ENCODE measurements around the gene PTPRQ.

Gene PTPRQ

GRCh38 chr12:80698256-80698655 lies 254.2 kb downstream of the PTPRQ start:
- no peak for DNase-seq (ENCODE audit: low read depth in 2 of 3, low spot score in 2 of 3)

DNA sequence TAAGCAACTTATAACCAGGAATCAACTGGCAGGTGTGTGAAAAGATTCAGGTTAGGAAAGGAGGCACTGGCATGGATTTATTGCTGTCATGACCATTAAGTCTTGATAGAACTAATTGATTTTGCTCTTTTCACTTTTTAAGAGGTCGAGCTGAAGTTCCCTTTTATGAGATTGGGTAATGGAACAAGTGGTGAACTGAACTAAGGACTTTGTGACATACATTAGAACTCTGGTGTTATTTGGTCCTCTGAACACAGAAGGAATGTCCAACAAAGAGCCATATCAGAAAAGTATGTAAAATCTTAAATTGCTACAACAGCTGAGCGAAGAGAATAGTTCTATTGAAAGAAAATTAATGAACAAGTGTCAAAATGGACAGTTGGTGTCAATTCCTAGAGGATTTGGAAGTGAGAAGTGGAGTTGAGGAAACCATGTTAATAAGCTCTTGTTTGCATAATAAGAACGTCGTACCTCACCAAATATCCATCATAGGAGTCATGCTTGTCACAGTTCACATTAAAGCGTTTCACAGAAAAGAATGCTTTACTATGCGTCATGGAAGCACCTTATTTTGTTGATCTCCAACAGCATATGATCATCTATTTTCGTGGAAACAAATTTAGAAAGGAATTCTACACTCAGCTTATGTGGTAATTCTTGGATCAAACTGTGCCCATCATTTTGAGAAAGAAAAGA lies 255.0 kb downstream of the PTPRQ start:
- DNase-seq (ENCODE audit: low read depth in 2 of 3, low spot score in 2 of 3), result no peak

DNA sequence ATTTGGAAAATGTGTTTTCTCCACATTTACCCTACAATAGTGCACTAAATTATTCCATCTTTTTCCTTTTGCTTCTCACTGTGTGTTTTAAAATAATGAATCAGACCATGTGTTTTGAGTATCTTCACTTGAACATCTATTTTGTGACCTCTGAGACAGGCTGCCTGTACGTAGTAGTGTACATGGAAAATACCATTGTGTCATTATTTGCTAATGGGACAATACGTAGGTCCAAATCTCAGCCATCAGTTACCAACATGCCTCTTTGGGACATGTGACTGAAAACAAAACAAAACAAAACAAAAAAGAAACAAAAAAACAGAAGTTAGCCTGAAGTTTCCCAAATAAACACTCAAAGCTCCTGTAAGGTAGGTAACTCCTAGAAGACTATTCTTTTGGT lies 256.3 kb downstream of the PTPRQ start:
- no peak for DNase-seq (ENCODE audit: low read depth in 2 of 3, low spot score in 2 of 3)

GRCh38 chr12:80701388-80701787 lies 257.4 kb downstream of the PTPRQ start:
- DNase-seq (ENCODE audit: low read depth in 2 of 3, low spot score in 2 of 3), result no peak

DNA sequence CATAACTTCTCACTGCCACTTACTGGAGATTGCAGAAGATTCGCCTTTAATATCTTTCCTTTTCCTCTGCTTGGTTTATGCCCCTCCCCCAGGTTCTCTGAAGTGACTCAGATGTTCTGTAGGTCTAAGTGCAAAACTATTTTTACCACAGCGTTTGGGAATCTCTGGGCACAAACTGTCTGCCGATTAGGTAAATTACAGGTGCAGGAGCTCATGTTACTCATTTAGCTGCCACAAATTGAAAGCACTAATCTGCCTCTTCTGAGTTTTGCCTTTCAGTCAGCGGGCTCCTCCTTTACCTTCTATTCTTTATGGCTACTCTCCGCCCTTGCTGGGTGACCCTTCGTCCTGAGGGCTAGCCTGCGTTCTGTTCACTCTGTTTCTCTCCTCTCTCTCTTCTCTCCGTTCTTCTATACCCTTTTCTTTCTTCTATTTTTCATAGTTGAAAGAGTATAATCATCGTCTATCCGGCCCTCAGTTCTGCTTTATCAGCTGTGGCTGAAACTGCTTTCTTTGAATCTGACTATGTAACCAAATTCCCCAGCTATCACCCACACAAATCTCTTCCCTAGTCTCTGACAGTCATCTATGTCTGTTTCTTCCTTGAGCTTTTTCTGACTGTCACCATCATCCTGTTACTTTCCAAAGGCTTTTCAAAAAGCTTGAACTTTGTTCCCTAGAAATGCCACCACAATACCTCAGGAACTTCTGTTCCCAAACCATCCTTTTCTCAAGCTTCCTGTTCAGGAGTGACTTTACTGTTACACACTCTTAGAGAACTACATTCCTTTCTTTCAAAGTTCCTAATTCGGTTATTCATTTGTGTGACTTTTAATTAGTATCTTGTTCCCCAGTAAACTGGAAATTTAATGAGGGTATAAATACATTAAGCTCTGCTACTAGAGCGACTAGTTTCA lies 259.1 kb downstream of the PTPRQ start:
- DNase-seq (ENCODE audit: low read depth in 2 of 3, low spot score in 2 of 3), result no peak

DNA sequence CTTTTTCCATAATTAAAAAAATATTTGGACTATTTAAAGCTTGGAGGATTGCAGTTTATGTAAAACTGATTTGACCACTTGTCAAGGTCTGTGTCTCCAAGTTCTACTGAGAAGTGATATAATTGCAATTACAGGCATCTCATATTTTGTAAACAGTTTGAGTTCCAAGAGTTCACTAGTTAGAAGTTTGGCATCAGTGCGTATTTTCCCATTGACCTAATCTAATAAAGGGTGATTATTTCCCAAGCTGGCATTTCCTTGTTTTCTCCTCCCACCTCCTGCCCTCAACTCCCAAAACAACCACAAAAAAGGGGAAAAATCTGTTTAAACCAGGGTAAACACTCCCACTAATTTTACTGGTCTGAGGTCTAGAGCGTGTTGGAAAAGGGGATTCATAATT lies 260.4 kb downstream of the PTPRQ start:
- DNase-seq (ENCODE audit: low read depth in 2 of 3, low spot score in 2 of 3), result no peak

DNA sequence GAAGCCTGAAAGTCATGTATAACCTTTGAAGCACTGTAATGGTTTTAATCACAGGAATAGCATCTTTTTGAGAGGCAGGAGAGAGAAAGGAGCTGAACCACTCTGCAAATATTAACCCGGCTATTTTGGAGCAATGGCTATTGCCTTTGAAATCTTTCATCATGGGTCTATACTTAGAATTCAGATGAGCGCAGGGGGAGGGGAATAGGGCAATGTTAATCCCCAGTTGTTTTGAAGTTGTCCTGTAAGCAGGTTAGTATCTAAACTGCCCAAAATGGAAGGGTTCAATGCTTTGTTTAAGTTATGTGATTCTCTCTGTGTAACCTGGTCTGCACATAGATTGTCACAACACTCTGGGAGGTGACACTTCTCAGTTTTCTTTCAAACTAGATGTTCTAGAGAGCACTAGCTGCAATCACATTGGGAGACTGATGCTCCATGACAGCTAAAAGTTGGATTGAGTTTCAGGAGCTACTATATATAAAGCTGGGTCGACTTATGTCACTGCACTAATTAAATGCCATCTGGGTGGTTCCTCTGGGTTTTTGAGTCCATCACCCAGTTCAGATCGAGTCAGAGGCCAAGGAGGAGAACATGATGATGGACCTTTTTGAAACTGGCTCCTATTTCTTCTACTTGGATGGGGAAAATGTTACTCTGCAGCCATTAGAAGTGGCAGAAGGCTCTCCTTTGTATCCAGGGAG lies 263.2 kb downstream of the PTPRQ start, which contains the start of gene MYF6:
Gene MYF6, plus strand, starts transcription at position 509 of the 704 bp plus-strand sequence. Its CDS starts 86 bp downstream, at position 595.
- no peak for DNase-seq (ENCODE audit: low read depth in 2 of 3, low spot score in 2 of 3)

DNA sequence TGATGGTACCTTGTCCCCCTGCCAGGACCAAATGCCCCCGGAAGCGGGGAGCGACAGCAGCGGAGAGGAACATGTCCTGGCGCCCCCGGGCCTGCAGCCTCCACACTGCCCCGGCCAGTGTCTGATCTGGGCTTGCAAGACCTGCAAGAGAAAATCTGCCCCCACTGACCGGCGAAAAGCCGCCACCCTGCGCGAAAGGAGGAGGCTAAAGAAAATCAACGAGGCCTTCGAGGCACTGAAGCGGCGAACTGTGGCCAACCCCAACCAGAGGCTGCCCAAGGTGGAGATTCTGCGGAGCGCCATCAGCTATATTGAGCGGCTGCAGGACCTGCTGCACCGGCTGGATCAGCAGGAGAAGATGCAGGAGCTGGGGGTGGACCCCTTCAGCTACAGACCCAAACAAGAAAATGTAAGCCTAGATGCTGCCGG lies 263.8 kb downstream of the PTPRQ start:
- no peak for DNase-seq (ENCODE audit: low read depth in 2 of 3, low spot score in 2 of 3)

- no peak for DNase-seq (ENCODE audit: low read depth in 2 of 3, low spot score in 2 of 3)
Measured at GRCh38 chr12:80708259-80708974, 264.4 kb downstream of the PTPRQ start.

DNA sequence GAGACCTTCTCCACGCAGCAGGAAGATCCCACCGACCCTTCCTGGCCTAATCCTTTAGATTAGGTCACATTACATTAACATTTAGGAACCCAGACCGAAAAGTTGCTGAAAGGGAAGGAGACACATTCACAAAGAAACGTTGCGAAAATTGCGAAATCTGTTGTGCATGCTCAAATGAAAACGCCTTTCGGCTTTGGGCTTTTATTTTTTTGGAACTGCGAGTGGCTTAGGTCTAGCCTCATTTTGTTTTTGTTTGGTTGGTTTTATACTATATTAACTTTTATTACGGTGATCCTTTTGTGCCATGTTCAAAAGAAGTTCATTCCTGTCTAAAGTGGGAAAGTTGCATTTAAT lies 264.9 kb downstream of the PTPRQ start:
- no peak for DNase-seq (ENCODE audit: low read depth in 2 of 3, low spot score in 2 of 3)

DNA sequence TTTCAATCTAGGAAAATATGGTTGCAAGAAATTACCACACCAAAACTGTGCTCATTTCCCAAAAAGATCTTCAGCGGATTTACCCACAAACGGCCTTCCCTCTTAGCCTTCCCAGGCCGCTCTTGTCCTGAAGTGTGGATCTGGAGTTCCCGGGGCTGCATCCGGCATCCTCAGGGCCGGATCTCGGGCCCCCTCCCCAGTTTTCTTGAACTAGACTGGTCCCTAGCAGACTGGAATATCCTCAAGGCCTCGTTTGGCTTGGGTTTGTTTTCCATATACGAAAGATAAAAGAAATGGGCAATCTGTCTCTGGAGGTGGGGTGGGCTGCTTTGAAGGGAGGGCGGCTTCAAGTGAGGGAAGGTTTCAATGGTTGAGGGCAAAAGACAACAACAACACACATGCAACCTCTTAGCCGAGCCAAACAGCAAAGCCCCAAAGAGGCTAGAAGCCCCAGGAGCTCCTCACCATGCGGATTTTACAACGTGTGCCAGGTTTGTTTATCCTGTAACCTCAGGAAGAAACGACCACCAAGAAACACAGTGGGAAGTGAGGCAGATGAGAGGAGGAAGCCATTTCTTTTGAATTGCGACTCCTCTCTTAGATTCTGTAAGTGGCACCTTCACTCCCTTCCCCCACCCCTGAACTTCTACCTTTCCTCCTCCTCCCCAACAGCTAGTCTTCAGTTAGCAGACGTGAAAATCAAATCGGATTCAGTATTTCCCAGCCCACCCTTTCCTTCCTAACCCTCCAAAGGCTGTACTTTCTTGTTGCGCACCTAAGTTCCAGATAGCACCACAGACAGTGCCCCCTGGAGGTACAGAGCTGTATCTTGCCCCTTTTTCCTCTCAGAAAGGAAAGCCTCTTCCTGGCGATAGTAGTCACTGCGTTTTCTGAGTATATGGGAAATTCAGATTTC lies 266.0 kb downstream of the PTPRQ start:
- DNase-seq (ENCODE audit: low read depth in 2 of 3, low spot score in 2 of 3), result no peak

DNA sequence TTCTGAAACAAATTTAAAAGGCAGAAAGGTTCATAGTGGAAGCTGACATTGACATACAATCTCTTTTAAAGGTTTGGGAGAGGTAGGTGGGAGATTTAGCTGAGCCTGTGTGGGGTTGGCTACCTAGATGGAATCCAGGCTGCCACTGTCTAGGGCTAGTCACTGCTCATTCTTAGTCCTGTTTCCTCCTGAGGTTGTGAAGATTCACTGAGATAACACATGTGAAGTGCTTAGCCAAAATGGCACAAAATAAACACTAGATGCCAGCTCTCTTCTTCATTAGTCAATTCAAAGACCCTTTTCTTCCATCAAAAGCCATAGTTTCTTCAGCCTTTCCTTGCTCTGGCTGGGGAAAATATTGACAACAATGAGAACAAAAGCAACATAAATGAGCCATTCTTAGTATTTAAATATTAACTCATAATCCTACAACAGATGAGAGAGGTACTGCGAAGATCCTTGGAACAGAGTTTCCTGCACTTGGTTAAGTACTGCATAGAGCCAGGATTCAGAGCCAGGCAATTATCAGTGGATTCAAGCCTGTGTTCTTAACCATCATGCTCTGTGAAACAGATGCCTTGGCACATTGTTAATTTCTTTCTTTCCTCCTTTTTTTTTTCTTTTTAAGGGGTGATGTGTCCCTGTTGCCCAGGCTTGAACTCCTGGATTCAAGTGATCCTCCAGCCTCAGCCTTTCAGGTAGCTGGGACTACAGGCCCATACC lies 266.9 kb downstream of the PTPRQ start:
- DNase-seq (ENCODE audit: low read depth in 2 of 3, low spot score in 2 of 3), result no peak

DNA sequence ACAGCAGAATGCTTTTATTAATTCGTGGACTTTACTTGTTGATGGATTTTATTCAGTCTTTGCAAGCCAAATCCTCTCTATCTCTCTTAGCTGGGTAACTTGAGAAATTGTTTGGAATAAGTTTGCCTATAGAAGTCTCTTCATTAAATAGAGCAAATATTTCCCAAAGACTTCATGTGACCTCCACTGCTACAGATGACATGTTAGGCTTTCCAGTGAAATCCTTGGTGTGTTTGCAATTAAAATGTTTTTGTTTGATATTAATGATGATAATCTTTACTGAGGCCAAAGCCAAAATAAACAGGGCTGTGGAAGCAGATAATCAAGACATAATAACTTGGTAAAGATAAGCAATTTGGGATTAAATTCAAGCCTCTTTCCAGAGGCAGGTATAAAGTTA lies 267.8 kb downstream of the PTPRQ start:
- no peak for DNase-seq (ENCODE audit: low read depth in 2 of 3, low spot score in 2 of 3)

- DNase-seq (ENCODE audit: low read depth in 2 of 3, low spot score in 2 of 3), result no peak
Measured at GRCh38 chr12:80712866-80713265, 268.8 kb downstream of the PTPRQ start.

- DNase-seq (ENCODE audit: low read depth in 2 of 3, low spot score in 2 of 3), result no peak
Measured at GRCh38 chr12:80713419-80713818, 269.4 kb downstream of the PTPRQ start.

GRCh38 chr12:80714055-80714454 lies 270.0 kb downstream of the PTPRQ start:
- no peak for DNase-seq (ENCODE audit: low read depth in 2 of 3, low spot score in 2 of 3)

- DNase-seq (ENCODE audit: low read depth in 2 of 3, low spot score in 2 of 3), result no peak
Measured at GRCh38 chr12:80714846-80715245, 270.8 kb downstream of the PTPRQ start.

DNA sequence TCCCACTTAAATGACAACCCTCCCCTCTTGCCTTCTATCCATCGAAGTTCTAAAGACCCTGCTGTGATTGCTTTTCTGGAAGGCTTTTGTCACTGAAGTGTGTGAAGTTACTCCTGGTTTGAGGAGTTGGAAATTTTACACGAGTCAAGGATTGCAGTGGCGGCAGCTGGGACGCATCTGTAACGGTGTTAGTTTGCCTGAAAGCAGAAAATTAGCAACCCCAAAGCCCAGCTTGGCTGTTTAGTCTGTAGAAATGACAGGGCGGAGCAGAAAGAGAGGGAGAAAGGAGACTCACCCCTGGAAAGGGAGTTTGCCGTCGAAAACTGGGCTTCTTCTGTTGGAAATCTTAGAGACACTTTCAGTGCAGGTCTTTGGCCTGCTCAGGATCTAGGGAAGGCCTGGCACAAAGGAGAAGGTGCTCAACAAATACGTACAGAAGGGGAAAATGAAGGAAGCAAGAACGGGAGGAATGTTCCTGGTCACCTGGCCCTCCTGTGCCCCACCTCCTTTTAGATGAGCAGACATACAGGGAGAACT lies 271.7 kb downstream of the PTPRQ start:
- no peak for DNase-seq (ENCODE audit: low read depth in 2 of 3, low spot score in 2 of 3)
